HPDE6-E6E7 (cell line): ENCODE results near the gene TPRG1.

Source experiments
- DNase-seq: peaks from one replicate; pipeline ENCODE4 v3.0.0; 2011; ENCODE audit warnings: missing footprints; ENCODE audit errors: extremely low spot score

Gene TPRG1

DNA sequence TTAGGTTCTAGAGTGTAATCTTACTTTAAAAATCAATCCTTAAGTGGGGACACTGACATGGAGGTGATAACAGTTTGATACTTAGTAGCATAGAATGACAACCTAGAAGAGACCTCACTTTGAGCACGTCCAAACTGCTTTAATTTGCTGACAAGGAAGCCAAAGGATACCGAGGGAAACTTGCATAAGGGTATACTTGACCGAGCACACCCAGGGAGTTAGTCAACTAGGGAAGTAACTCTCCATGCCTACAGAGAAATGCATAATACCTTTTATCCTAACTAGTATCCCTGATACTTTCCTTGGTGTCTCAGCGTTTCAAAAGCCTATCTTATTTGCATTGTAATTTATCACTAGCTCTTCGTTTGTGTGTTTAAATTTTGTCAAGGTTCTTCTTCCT lies 5.5 kb upstream of the TPRG1 start:
- no peak for DNase-seq

DNA sequence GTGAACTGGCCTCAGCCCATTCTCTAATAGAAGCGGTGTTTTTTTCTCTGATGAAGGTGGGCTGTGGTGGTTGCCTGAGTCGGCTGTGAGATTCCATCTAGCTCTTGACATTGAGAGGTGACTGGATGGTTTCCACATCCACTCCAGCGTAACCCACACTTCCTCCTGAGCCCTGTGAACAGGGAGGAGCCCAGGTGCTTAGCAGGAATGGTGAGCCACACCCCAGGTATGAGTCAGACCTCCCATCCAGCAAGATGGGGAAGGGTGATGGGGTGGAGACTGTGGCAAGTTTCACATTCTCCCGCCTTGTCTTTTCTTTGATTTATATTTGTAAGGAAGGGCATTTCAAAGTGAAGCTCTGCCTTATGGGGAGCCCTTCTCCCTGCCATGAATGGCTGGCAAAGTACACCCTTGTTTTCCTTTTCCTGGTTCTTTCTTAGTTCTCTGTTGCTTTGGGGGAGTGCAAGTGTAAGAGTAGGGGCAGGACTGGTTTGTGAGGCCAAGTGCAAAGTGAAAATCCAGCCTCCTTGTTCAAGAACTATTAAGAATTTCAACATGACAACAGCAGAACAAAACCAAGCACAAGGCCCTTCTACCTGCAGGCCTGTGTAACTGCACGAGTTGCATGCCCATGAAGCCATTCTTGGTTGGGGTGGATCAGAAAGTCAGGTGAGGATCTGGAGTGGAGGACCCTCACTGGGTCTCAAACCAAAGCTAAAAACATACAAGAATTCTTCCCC lies 4.6 kb upstream of the TPRG1 start:
- DNase-seq, result peak; percentile 96

DNA sequence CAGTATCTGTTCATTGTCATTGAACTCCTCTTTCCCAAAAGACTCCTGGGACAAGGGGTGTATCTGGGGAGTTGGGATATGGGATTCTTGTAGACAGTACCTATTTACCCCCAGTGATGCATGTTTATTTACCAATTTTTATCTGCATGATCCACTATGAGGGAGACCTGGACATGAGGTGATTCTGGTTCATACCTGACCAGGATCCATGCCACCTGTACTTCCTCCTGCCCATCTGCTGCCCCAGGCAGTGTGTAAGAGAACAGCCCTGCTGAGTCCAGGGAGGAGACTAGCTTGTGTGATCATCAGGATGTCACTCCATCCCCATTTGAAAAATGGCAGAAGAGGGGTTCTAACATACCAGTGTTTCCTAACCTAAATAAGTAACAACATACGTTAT lies 3.1 kb upstream of the TPRG1 start:
- no peak for DNase-seq

DNA sequence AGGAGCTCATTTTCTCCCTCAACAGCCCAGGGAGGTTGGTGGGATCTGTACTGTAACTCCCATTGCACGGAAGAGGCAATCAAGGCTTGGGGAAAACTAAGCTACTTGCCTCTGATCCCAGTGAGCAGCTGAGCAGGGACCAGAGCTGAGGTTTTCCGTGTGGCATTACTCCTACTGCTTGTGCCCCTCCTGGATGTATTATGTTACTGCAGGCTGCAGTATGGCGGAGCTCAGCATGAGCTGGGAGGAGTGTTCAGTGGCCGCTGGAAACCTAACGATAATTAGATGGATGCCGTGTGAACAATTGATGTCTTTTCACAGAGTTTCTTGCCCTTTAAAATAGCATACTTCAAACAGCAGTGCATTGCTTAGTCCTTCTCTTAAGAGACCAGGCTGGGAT lies 2.0 kb upstream of the TPRG1 start:
- no peak for DNase-seq

DNA sequence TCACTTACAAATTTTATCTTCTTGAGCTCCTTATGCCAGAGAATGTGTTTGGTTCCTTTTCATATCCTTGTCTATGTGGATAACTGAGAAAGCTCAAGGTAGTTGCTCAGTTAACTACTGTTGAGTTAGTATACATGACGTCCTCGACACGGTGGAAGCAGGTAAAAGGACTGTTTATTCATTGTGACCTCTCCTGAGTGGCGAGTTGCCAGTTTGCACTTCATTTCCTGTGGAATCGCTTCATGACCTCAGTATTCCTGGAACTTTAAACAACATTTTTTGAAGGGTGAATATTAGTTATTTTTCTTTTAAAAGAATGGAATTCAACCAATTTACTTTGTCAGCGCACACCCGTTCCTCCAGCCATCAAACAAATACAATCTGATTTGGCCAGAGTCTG lies 1.2 kb upstream of the TPRG1 start:
- no peak for DNase-seq

DNA sequence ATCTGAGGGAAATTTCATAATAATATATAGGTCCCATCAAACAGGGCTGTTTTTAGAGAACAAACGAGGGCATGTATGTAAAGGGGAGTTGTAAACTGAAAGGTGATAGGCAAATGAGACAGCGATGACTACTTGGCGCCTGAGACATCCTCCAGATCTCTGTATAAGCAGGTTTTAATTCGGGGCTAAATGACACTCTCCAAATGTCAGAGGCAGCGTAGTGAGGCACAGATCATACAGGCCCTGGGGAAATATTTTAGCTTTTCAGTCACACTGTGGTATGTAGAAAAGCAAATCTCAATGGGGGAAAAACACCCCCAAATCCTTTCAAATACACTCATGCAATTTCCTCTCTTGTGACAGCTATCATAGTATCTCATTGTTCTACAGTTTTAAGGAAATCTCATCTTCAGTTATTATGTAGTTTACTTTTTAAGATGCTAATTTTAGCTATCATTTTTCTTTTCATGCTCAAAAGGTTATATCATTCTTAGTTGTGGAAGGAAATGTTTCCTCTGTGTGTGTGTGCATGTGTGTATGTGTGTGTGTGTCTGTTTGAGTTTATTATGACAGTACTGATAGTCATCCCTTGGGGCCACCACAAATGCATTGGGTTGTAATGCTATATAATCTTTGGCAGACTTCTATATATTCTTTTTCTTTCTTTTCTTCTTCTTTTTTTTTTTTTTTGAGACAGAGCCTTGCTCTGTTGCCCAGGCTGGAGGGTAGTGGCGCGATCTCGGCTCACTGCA lies 1.1 kb downstream of the TPRG1 start:
- no peak for DNase-seq

DNA sequence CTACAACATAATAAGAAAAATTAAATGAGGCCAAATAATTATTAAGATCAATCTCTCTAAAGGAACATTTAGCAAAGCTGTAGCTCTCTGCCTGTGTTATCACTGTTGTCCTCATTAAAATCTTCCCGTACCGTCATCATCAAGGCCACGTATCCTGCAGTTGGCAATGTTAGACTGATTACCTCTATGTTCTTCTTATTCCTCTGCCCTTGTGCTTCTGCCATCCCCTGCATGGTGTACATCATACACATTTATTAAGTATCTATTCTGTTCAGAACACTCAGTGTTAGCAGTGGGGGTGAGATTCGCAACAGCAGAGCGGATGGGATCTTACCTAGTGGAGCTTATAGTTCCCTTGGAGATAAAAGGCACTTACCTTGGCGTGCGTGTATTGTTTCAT lies 12.8 kb downstream of the TPRG1 start:
- no peak for DNase-seq

DNA sequence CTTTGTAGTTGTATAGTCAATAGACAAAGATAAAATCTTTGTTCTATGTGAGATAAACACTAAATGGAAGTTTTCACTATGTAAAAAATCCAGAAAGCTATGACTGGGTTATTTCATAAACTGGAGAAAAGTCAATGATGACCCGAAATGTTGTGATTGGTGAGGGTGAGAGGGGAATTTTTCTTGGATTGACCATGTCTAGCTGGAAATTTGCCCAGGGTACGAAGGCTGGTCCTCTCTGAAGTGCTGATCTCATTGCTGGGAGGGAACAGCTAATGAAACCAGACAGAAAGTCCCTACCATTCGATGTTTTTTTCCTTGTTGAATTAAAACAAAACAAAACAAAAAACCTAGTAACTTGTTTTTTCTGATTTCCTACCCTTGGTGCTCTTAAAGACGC lies 14.3 kb downstream of the TPRG1 start:
- no peak for DNase-seq

DNA sequence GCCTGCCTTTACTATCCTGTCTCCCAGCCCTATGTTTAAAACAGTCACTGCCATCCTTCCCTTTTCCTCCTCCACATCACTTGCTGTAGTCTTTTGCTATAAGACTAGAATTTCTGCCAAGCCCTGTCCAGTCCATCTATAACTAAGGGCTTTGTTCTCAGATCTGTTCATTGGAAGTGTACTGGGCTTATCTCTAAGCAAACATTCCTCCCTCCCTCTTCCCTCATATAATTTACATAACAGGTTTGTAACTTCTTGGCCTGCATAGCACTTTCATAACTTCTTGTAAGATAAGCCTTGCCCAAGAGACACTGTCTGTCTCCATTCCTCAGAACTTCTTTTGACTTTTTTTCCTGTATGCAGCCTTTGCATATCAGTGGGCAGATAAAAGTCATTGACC lies 16.7 kb downstream of the TPRG1 start:
- no peak for DNase-seq

DNA sequence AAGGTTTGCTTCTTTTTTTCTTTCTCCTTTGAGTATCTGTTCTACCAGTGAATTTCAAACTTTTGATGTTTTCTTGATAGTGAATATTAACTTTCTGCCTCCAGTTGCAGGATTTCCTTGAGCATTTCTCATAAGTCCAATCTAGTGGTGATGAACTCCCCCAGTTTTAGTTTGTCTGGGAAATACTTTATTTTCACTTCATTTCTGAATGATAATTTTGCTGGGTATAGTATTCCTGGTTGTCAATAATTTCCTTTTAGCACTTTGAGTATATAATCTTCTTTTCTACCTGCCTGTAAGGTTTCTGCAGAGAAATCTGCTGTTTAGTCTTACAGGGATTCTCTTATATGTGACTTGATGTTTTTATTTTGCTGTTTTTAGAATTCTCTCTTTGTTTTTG lies 21.0 kb downstream of the TPRG1 start:
- no peak for DNase-seq

DNA sequence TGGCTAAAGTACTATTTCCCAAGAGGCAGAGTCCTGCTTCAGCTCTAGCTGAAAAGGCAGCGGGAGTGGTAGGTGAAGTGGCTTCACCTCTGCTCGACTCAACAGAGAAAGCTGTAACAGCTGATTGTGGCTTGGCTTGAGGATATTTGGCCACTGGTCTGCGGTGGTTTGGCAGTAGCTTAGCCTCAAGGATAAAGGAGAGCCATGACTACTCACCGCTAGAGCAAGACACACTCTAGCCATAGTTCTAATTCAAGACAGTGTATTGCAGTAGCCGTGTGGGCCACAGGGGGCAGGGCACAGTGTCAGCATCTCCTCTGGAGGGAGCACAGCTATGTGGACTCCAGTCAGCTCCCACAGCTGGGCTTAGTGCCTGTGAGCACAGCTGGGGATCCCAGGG lies 23.5 kb downstream of the TPRG1 start:
- DNase-seq, result no peak

DNA sequence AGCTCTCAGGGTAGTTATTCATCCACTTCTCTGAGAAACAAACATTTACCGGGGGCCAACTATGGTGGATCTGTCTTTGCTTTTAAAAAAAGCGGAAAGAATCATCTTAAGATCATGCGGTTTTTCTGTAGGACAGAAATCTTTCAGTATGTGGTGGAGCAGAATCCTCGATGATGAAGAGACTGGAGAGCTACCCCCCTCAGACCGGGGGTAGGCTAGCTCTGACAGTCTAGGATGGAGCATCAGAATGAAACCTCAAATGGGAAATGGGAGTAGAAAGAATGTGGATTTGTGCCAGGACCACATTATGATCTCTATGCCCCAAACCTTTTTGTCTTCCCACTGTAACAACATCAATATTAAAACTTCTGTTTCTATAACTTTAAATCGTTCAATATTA lies 30.3 kb downstream of the TPRG1 start:
- no peak for DNase-seq

DNA sequence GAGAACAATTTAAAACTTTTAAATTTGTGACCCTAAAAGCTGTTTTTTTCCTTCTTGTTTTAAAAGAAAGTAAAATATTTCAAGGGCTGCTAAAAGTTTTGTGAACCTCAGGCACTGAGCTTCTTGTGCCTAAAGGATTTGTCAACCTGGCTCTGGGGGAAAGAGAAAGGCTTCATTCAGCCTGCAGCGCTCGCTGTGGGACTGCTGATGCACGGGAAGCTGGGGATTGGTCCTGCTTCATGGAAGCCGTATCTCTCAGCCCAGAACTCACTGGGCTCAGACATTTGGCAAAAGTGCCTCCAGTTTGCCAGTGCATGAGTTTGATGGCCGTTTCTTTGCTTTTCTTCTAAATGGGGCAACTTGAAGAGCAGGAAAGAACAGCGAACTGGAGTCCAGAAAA lies 30.8 kb downstream of the TPRG1 start:
- DNase-seq, result no peak

DNA sequence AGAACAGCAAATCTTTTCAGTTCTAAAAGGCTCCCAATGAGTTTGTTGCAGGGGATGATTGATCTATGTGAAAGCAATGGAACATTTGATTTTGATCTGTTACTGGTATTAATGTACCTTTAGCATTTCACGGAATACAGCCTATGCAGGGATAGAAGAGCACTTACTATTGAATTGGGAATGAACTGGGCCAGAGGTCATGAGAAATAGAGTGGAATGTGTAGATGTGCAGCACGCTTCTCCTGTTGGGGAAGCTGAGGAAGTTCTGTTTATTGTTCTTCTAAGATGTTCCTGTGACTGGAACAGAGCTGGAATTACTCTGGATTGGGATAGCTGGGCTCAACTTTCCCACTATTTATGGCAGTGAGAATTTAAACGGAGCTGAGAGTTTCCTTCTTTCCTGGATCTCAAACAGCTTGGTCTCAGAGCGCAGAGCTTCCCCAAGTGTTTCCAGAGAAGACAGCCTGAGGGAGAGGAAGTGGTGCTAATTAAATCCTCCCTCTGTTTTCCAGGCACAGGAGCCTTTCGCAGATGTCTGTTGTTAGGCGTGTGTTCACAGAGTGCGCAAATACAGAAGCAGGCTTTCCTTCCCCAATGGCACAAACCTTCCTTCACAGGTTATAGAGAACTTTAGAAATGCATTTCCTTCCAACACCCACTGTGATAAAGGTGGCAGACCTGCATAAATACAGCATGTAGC lies 32.5 kb downstream of the TPRG1 start:
- no peak for DNase-seq

DNA sequence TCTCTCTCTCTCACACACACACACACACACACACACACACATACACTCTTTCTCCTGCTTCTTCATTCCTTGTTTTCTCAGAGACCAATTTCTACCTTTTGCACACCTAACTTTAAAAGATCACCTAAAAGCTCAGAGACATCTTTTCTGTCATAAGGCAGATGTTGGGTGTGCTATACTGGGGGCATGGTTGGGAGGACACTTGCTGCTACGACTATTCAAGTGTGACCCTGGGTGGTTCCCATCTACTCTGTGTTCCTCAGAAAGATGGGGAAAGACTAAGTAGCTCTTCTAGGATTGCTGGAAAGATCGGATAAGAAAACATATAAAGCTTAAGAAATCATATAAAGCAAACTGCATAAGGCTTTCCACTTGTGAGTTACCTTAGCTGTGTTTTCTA lies 33.2 kb downstream of the TPRG1 start:
- no peak for DNase-seq

DNA sequence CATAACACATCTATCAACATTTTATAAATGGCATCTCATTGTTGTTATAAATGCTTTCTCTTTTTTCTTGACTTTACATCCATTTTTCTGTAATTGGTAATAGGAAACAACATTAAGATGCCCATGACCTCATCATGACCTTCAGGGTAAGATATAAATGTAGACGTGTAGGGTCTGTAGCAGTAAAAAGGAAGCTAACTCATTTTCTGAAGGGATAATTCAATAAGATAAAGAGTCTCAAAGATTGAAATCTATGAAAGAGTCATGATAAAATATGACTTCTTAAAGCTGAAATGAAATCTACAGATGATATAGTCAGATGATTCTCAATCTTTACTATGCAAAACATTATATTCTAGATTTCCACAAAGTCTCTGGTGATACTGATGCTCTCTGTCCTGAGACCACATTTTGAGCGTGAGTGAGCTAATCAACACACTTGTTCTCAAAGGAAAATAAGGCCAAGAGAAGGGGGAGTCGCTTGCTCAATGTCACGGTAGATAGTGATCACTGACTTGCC lies 38.5 kb downstream of the TPRG1 start:
- no peak for DNase-seq

DNA sequence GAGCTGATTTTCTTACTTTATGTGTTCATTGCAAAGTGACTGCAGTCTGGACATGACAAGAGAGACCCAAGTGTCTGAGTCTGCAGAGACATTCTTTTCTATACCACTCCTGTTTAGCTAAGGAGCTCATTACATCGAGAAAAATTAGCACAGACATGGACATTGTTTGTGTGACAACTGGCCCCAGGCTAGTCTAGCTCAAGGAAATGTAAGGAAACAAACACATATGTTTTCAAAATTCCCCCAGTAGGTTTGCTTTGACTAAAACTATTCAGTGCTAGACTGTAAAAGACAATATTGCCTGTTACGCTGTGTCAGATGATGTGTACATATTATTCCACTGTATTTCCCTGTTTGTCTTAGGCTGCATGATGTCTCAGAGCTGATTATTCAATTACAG lies 40.9 kb downstream of the TPRG1 start:
- DNase-seq, result no peak

DNA sequence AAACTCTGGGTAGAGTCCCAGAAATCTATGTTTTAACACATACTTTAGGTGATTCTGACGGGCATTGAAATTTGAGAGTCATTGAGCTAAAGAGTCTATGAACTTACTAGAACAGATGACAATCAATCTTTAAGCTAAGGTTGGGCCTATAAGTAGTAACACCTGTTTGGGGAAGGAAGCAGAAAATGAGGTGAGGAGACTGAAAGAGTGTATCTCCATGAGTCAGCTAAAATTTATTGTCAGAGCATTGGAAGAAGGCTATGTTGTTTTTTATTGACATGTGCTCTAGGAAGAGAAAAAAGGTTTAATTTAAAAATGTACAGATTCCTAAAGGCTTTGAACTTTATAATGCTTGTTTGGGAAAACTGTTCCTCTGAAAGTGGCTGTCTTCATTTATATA lies 42.9 kb downstream of the TPRG1 start:
- no peak for DNase-seq

DNA sequence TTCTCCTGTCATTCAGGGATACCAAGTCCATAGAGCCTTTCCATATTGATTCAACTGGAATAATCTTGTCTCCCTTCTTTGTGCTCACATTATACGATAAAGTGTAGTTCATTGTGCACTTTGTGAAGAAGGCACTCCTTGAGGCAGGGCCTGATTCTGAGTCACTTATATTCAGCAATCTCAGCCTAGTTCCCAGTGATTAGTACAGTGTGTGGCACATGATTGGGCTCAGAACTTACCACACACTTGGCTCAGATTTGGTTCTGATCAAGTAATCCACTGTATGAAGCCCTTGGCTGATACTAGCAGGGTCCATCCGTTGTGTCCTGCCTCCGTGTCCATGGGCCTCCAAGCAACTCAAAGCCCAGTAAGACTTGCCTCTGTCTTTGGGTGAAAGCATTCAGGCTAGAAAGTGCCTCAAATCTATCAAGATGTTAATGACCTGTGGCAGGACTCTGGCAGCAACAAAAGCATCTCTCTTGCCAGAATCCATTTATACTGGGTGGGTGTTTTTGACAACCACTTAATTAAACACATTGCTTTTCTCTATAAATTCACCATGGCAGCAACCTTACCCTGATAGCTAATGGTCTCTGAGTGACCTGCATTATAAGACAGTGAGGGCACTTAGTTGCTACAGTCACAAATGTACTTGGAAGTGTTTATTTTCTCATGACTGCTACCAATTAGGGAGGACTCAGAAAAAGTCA lies 51.3 kb downstream of the TPRG1 start:
- DNase-seq, result no peak

DNA sequence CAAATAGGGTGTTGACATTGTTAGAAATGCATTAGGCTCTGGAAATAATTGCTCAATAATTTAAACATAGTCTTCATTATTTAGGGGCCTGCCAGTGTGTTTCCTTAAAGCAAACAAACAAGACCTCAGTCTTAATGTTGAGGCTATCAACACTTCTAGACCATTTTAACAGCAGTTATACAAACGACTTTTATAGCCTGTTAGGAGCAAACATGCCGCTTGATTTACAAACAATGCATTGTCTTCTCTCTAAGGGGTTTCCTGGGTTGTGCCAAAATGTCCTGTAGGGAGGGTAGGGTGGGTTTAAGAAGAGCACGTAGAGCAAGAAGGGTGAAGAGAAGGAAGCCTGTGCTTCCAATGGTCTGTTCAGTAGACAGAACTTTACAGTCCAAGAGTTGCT lies 53.7 kb downstream of the TPRG1 start:
- no peak for DNase-seq

DNA sequence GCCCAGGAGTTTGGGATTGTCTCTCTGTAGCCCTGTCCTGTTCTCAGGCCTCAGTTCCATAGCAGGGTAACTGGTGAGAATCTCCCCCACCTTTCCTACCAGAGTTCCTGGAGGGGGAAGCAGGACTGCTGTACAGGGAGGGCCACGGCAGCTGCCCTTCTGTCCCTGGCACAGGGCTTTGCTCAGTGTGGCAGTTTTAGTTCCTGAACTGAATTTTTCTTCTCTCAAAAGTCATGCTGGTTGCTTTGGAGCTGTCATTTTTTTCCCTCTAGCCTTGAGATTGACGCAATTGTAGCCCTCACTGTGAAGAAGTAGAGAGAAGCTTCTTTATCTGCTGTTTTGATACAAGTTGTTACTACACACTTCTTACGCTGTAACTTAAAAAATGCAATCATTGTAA lies 55.5 kb downstream of the TPRG1 start:
- no peak for DNase-seq

DNA sequence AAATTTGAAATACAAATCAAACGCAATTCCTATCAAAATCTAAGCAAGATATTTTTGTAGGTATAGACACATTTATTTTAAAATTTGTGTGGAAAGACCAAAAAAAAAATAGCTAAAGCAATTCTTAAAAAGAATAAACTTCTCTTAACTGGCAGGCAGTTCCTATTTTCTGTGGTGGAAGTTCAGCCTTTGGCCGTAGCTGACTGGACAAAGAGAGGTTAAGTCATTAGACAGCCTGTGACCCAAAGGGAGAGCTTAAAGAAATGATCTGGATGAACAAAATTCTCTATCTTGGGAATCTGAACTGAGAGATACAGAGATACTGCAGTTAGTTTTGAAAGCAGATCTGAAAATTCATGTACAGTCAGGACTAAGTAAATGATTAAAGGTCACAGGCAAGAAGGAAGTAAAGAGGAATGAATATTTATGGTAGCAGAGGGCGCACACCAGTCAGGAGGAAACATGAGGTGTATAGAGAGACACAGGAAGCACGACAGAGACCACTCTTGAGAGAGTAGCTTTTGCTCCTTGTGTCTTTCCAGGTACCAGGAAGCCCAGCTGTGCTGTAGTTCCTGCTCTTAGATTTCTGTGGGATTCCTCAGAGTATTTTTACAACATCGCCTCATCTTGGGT lies 57.5 kb downstream of the TPRG1 start:
- DNase-seq, result no peak
